Measurements from ENCODE around the gene SLC39A11. TPM values are rescaled to one million over a fixed set of nuclear protein-coding genes. Genes with fewer than 3 reads are reported as not detected.

The SLC39A11 gene
- polyA plus RNA-seq, 3 donors = 16.6 to 27.9 (median 26.6) TPM

DNA sequence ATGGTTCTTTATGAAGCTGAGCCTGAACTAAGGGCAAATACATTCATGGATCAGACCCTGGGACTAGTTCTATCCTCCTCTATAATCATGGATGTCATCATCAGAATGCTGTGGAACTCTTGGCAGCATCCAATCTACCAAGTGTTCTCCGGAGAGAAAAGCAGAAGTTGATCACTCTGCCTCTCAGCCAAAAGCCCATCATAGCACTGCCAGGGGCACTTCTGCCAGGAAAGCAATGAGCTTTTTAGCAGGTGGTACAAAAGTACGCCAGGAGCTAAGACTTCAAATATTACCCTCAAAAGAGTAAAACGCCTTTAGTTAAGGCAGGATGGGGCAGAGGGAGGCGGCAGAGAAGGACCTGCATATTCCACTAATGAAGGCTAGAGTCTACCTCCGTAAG is 279.0 kb downstream of the SLC39A11 start:
- intact Hi-C loops (cut with micrococcal nuclease) = no loop called here
- H3K36me3 Mint-ChIP-seq = peaks cover 62 to 68% of the 10 kb centered on the region in 2 donors
- H3K27me3 Mint-ChIP-seq (ENCODE audit: low read depth in 3 of 3) = no peaks in the 10 kb centered on the region

DNA sequence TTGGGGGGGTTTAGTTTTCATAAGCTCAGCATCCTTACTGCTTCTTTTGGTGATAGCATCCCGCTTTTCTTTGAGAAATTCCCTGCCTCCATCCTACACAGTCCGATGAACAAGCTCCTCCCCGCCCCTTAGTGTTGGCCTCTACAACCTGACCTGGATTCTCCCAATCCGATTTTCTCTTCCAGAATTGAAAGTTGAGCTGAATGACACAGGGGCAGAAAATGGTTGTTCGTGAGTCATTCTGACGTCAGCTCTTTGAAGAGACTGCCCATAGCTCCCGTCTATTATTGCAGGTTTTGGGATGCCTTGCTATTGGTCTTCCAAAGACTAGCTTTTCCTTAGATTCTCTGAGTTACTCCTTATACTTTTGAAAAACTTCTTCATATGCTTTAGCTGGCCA is 279.7 kb downstream of the SLC39A11 start:
- Histone ChIP-seq H3K36me3 (replicated peaks in 1 of 2; ENCODE audit: control insufficient read depth in 1 of 2, insufficient read depth in 2 of 2, low read length in 2 of 2) (peaks cover 27 to 75% of the 10 kb centered on the region in 2 donors), H3K27me3 (ENCODE audit: control insufficient read depth in 2 of 2, insufficient read depth in 2 of 2, low read length in 2 of 2) (no peaks in the 10 kb centered on the region), H3K4me1 (ENCODE audit: control insufficient read depth in 1 of 2, insufficient read depth in 2 of 2, low read length in 2 of 2) (no peaks in the 10 kb centered on the region), H2AFZ (ENCODE audit: insufficient read depth, low read depth, low read length, poor library complexity, severe bottlenecking) (no peak overlapping the region), H3K4me3 (replicated peaks in 1 of 3; ENCODE audit: low read depth in 2 of 3, low read length in 3 of 3) (no peak overlapping the region), H3K9me3 (replicated peaks in 1 of 2; ENCODE audit: control insufficient read depth in 1 of 2, insufficient read depth in 1 of 2, low read length in 2 of 2) (peaks cover 13% of the 10 kb centered on the region in 2 donors), H4K20me1 (ENCODE audit: insufficient read depth, low read length) (no peaks in the 10 kb centered on the region), H3K4me2 (replicated peaks; ENCODE audit: extremely low read depth, low read length, poor library complexity, severe bottlenecking) (no peak overlapping the region), H3K27ac (ENCODE audit: low read depth in 1 of 2, low read length in 2 of 2) (no peak overlapping the region), H3K9ac (ENCODE audit: insufficient read depth, low read length, poor library complexity, severe bottlenecking) (no peak overlapping the region), H3K79me2 (ENCODE audit: insufficient read depth, low read length) (no peaks in the 10 kb centered on the region)
- Mint-ChIP-seq H3K27me3 (ENCODE audit: low read depth in 3 of 3) (no peaks in the 10 kb centered on the region), H3K9me3 (peaks cover 3 to 8% (median 5%) of the 10 kb centered on the region in 7 donors), H3K27ac (peak overlapping the region in 1 of 7 donors; percentile 7), H3K4me1 (no peaks in the 10 kb centered on the region), H3K4me3 (no peak overlapping the region), H3K36me3 (peaks cover 63 to 67% of the 10 kb centered on the region in 2 donors)
- intact Hi-C loops (cut with micrococcal nuclease) = no loop called here
- TF ChIP-seq, protein P1, sequence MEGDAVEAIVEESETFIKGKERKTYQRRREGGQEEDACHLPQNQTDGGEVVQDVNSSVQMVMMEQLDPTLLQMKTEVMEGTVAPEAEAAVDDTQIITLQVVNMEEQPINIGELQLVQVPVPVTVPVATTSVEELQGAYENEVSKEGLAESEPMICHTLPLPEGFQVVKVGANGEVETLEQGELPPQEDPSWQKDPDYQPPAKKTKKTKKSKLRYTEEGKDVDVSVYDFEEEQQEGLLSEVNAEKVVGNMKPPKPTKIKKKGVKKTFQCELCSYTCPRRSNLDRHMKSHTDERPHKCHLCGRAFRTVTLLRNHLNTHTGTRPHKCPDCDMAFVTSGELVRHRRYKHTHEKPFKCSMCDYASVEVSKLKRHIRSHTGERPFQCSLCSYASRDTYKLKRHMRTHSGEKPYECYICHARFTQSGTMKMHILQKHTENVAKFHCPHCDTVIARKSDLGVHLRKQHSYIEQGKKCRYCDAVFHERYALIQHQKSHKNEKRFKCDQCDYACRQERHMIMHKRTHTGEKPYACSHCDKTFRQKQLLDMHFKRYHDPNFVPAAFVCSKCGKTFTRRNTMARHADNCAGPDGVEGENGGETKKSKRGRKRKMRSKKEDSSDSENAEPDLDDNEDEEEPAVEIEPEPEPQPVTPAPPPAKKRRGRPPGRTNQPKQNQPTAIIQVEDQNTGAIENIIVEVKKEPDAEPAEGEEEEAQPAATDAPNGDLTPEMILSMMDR (IDR thresholded peaks at IDR 0.05) = no peak
- WGBS (ENCODE audit: insufficient coverage) = 100% methylated on average over 6 of the region's 7 CpGs
- no peak for DNase-seq

More for the DNA sequence above, 279.0 kb downstream of the SLC39A11 start:
- Histone ChIP-seq H3K27ac (ENCODE audit: low read depth in 1 of 2, low read length in 2 of 2) (no peak overlapping the region), H3K4me2 (replicated peaks; ENCODE audit: extremely low read depth, low read length, poor library complexity, severe bottlenecking) (no peak overlapping the region), H3K27me3 (ENCODE audit: control insufficient read depth in 2 of 2, insufficient read depth in 2 of 2, low read length in 2 of 2) (no peaks in the 10 kb centered on the region), H2AFZ (ENCODE audit: insufficient read depth, low read depth, low read length, poor library complexity, severe bottlenecking) (no peak overlapping the region), H3K9me3 (replicated peaks in 1 of 2; ENCODE audit: control insufficient read depth in 1 of 2, insufficient read depth in 1 of 2, low read length in 2 of 2) (peaks cover 13% of the 10 kb centered on the region in 2 donors), H3K4me1 (ENCODE audit: control insufficient read depth in 1 of 2, insufficient read depth in 2 of 2, low read length in 2 of 2) (no peaks in the 10 kb centered on the region), H3K4me3 (replicated peaks in 1 of 3; ENCODE audit: low read depth in 2 of 3, low read length in 3 of 3) (no peak overlapping the region), H3K79me2 (ENCODE audit: insufficient read depth, low read length) (no peaks in the 10 kb centered on the region), H4K20me1 (ENCODE audit: insufficient read depth, low read length) (no peaks in the 10 kb centered on the region), H3K36me3 (replicated peaks in 1 of 2; ENCODE audit: control insufficient read depth in 1 of 2, insufficient read depth in 2 of 2, low read length in 2 of 2) (peaks cover 33 to 78% of the 10 kb centered on the region in 2 donors), H3K9ac (ENCODE audit: insufficient read depth, low read length, poor library complexity, severe bottlenecking) (no peak overlapping the region)
- no peak for DNase-seq
- no peaks in the 10 kb centered on the region for H3K4me1 Mint-ChIP-seq
- WGBS (ENCODE audit: insufficient coverage) = 89% methylated on average over 4 of the region's 5 CpGs
- no peak overlapping the region for H3K4me3 Mint-ChIP-seq
- no peak overlapping the region for H3K27ac Mint-ChIP-seq
- peaks cover 3 to 6% (median 5%) of the 10 kb centered on the region in 7 donors for H3K9me3 Mint-ChIP-seq
- TF ChIP-seq, protein P1 (IDR thresholded peaks at IDR 0.05) = no peak
